SK-MEL-5 (cell line): ENCODE results near the gene NELFCD. TPM values are rescaled to one million over a fixed set of nuclear protein-coding genes. Genes with fewer than 3 reads are reported as not detected.
"Not testable (repeated sequence)": the region's sequence is repeated elsewhere in the genome, so short reads cannot be mapped to it uniquely, and the experiment has no call there.

Experiments
- DNase-seq: peaks from one replicate; pipeline ENCODE4 v3.0.0-alpha.2; 2016; ENCODE audit warnings: low read depth, low spot score
- in situ Hi-C: cut with HindIII; loops from 2 replicates; pipeline ENCODE4 v1.10.0; 2016; ENCODE audit warnings: low sequenced_read_pairs, high pct_unique_total_duplicates, low pct_unique_long_range_greater_than_20kb
- total RNA-seq: library from RNA; depleted of rRNA; stranded (reverse); fragments of >200 nt; shearing (Covaris generic); gene quantifications from 2 replicates; pipeline ENCODE4 v1.2.3, GENCODE V29; 2014

NELFCD gene
- total RNA-seq, 1 experiment from 2014 or later = 76.2 TPM

DNA sequence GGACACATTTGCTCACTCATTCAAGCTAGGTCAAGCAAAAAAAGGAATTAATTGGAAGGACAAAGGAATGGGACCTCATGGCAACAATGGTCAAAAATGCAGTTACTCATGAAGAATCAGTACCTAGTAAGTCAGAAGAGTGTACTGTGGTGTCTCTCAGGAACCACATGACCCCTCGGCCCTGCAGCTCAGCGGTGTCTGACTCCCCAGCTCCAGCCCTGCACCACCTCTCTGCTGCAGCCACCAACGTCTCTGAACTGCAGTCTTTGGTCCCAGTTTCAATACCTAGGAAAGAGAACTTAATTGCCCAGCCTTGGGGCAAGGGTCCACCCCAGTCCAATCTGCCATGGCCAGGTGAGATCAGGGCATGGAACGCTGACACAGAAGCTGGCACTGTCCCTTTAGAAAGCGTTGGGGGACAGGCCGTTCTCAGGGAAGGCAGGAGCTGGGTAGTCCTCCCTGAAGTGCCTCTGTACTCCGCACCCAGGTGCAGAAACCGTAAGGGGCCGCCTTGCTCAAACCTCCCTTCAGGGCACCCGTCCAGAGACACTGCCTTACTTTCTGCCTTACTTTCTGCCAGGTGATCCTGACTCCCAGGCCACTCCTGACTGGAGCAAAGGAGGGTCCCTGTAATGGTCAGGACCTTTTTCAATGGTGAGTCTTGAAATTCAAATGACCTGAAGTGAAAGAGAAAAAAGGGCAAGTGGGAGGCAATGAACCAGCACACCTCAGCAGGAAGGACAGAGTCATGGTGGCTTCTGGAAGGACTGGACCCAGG is 13.2 kb upstream of the NELFCD start:
- in situ Hi-C loops = no loop called here
- no peak for DNase-seq

DNA sequence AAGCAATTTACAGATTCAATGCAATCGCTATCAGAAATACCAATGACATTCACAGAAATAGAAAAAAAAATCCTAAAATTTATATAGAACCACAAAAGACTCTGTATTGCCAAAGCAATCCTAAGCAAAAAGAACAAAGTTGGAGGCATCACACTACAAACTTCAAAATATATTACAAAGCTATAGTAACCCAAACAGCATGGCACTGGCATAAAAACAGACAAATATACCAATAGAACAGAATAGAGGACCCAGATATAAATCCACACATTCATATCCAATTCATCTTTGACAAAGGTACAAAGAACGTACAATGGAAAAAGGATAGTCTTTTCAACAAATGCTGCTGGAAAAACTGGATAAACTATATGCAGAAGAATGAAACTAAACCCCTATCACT is 11.6 kb upstream of the NELFCD start:
- DNase-seq = no peak
- in situ Hi-C loops = no loop called here

DNA sequence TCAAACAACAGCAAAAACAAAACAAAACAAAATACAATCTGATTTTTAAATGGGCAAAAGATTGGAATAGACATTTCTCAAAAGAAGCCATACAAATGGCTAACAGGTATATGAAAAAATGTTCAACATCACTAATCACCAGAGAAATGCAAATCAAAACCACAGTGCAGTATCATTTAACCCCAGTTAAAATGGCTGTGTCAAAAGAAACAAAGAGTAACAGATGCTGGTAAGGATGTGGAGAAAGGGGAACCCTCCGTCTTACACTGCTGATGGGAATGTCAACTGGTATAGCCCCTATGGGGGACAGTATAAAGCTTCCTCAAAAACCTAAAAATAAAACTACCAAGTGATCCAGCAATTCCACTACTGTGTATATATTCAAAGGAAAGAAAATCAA is 10.9 kb upstream of the NELFCD start:
- DNase-seq = no peak
- in situ Hi-C loops = no loop called here

DNA sequence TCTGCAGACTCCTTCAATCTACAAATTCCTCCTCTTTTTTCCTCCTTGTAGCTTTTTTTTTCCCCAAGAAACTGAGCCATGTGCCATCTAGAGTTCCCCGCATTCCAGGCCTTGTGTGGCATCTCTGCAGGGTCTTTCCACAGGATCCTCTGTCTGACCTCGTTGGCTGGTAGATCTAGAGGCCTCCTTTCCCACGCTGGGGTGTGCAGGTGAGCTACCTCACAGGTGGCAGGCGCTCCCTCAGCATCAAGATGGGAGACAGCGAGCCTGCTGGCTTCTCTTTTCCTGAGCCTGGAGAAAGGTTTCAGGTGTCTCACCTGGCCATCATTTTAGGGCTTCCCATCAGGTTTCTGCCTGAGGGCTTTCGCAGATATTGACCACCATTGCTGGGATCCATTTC is 9.6 kb upstream of the NELFCD start:
- in situ Hi-C loops = no loop called here
- DNase-seq = no peak

- in situ Hi-C loops = no loop called here
- DNase-seq = no peak
These were observed 7.9 kb upstream of the NELFCD start for GRCh38 chr20:58973179-58973578.

GRCh38 chr20:58973866-58974265 is 7.2 kb upstream of the NELFCD start:
- in situ Hi-C loops = no loop called here
- no peak for DNase-seq

DNA sequence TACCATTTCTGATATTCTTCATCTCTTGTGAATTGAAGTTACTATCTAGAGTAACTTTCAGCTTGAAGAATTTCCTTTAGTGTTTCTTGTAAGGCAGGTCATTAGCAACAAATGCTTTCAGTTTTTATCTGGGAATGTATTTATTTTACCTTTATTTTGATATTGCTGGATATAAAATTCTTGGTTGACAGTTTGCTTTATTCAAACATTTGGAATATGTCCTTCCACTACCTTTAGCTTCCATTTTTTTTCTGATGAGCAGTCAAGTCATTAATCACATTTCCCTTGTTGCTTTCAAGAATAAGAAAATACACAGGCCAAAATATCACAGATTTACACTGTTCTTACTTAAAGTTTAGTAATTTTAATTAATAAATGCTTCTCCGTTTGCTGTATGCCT is 5.7 kb upstream of the NELFCD start:
- DNase-seq = no peak
- in situ Hi-C loops = no loop called here

- in situ Hi-C loops = no loop called here
- no peak for DNase-seq
These were observed 4.9 kb upstream of the NELFCD start for GRCh38 chr20:58976061-58976730.

DNA sequence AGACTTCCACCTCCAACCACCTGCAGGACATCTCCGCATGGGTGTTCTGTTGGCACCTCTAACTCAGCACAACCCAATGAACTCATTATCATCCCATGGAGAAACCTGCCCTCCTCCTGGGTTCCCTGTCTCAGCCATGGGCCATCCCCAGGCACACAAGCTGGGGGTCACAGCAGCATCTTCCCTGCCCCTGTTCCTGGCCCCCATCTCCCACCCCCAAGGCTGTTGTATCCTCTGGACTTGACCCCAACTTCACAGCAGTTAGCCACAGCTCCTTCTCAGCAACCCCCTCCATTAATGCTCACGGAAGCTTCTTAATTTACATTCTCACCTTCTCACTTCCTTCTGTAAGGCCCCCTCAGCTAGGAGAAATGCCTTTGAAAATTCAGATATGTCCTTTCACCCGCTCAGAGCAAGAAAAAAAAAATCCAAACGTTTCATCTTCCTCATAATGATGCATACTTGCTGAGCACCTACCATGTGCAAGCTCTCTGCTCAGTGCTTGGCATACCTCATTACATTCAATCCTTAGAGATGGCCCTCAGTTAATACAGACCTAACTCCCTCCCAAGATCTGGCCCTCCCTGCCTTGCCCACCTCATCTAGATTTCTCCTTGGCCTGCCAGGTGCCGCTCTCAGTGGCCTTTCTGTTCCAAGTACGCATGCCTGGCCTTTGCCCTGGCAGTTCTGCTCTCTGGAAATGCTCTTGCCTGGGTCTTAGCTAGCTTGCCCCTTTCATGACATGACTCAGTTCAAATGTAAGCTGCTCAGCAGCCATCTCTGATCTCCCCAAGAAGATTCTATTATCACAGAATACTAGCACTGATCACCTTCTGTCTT is 2.5 kb upstream of the NELFCD start:
- DNase-seq = no peak
- in situ Hi-C loops = no loop called here

GRCh38 chr20:58981628-58982364 is 740 bp downstream of the NELFCD start:
- peak; percentile 34 for DNase-seq
- in situ Hi-C loops = no loop called here

DNA sequence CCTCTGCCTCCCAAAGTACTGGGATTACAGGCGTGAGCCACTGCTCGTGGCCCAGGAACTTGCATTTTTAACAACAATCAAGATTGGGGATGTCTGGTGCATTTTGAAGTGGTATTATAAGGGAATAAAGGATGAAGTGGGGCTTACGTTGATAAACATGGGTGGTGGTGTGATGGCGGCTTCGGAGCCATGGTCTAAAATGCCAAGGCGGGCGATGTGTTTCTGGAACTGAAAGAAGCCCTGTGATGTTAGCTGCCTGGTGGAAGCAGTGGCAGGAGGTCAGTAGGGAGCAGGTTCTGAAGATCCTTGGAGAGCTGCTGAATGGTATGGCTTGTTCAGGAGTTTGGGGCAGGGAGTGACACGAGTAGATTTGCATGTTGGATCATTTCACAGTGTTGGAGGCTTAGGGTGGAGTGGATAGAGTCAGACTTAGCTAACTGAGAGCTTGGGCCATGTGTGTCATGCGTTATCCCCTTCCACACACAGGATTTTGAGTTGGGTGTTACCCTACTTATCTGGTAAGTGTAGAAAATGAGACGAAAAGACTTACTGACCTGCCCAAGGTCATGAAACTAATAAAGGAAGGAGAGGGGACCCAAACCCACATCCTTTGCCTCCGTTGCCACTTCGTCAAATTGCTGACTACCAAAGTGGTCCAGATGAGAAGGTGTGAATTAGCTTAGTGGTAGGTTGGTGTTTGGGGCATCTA is 1.5 kb downstream of the NELFCD start:
- in situ Hi-C loops = no loop called here
- DNase-seq = no peak

GRCh38 chr20:58983115-58983468 is 2.0 kb downstream of the NELFCD start:
- DNase-seq, in situ Hi-C loops: not testable (repeated sequence)

DNA sequence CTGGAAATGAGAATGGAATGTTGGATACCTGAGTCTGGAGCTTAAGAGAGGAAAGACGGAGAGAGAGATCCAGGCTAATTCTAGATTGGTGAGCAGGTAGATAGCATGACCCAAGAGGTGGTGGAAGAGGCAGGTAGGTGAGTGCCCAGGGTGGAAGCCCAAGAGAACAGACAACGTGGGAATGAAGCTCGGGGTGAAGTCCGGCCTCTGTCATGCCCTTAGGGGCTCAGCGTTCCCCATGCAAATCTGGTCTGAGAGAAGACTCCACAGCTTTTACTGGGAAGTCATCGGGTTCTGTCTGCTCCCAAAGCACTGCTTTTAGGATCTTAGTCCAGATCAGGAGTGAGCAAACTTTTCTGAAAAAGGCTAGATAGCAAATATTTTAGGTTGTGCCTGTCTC is 3.6 kb downstream of the NELFCD start:
- DNase-seq = no peak
- in situ Hi-C loops = no loop called here

DNA sequence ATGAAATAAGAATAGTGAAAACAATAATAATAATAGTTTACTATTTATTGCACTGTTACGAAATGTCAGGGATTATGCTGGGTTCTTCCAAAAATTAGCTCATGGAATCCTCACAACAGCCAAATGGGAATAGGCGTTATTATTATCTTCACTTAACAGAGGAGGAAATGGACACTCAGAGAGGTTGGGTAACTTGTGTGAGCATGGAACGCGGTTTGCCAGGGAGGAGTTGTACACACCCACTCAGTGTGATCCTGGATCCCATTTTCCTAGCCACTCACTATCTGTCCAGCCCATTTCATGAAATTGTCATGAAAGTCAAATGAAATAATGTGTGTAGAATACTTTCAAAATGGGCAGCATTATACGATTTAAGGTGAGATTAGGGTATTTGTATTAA is 4.6 kb downstream of the NELFCD start:
- in situ Hi-C loops = no loop called here
- DNase-seq = no peak

GRCh38 chr20:58986286-58986967 is 5.4 kb downstream of the NELFCD start:
- DNase-seq = no peak
- in situ Hi-C loops = no loop called here

- in situ Hi-C loops = no loop called here
- no peak for DNase-seq
These were observed 6.0 kb downstream of the NELFCD start for GRCh38 chr20:58986968-58987517.
